ENCODE measurements around the gene H1-8.
"Not testable (repeated sequence)": the region's sequence is repeated elsewhere in the genome, so short reads cannot be mapped to it uniquely, and the experiment has no call there.

The H1-8 gene

DNA sequence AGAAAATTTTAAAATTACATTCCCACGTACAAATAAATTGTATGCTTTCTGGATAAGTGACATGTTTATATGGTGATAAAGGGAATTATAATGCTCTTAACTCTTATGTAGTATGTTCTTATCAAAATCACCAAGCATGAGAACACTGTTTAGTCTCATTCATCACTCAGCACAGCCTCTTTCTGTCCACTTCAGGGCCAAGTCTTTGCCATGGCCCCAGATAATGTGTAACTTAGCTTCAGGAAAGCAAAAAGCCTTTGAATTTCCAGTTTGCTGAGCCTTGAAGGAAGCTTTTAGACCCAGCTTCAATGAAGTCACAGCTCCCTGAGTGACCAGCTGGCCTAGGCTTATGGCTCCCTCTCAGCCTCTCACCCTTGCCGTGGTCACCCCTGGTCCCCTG, 45.1 kb upstream of the H1-8 start:
- not testable (repeated sequence) for H3K27ac ChIP-seq (ENCODE audit: low read depth, low read length); H4K91ac ChIP-seq (ENCODE audit: low read depth, low read length); H3K79me2 ChIP-seq (ENCODE audit: control insufficient read depth, insufficient read depth, low read length, poor library complexity); DNase-seq; H2AFZ ChIP-seq (ENCODE audit: insufficient read depth, low read length, poor library complexity); H3K18ac ChIP-seq (ENCODE audit: low read length); H3K9ac ChIP-seq (ENCODE audit: low read length); H3K4me3 ChIP-seq (ENCODE audit: low read depth, low read length); H4K12ac ChIP-seq (ENCODE audit: low read depth, low read length); H3K4ac ChIP-seq (ENCODE audit: low read depth, low read length); H3K9me3 ChIP-seq (ENCODE audit: insufficient read depth, low read depth, low read length); H3K4me2 ChIP-seq (ENCODE audit: low read length); H2BK120ac ChIP-seq (ENCODE audit: insufficient read depth, low read length, poor library complexity); H3K27me3 ChIP-seq (ENCODE audit: insufficient read depth, low read length); H4K8ac ChIP-seq (ENCODE audit: low read depth, low read length); H3K23ac ChIP-seq (ENCODE audit: low read length); H3K14ac ChIP-seq (ENCODE audit: low read length); H2BK5ac ChIP-seq (ENCODE audit: low read depth, low read length, poor library complexity)
- H2AK5ac ChIP-seq (ENCODE audit: low read length) = peak overlapping the region; percentile 18
- peaks cover 24 to 30% of the 10 kb centered on the region in 2 experiments for H3K36me3 ChIP-seq (ENCODE audit: control insufficient read depth in 1 of 2, insufficient read depth in 2 of 2, low read length in 2 of 2)
- peak overlapping the region; percentile 53 for H2BK12ac ChIP-seq (ENCODE audit: low read length)
- no CpG with 5 or more reads among the region's 2 CpGs for WGBS (ENCODE audit: extremely low coverage, insufficient coverage, insufficient read length)
- peaks cover 12 to 16% of the 10 kb centered on the region in 2 experiments for H3K4me1 ChIP-seq (ENCODE audit: control insufficient read depth in 1 of 2, insufficient read depth in 2 of 2, low read length in 2 of 2)
- H3K79me1 ChIP-seq (ENCODE audit: low read length) = peaks cover 17% of the 10 kb centered on the region

DNA sequence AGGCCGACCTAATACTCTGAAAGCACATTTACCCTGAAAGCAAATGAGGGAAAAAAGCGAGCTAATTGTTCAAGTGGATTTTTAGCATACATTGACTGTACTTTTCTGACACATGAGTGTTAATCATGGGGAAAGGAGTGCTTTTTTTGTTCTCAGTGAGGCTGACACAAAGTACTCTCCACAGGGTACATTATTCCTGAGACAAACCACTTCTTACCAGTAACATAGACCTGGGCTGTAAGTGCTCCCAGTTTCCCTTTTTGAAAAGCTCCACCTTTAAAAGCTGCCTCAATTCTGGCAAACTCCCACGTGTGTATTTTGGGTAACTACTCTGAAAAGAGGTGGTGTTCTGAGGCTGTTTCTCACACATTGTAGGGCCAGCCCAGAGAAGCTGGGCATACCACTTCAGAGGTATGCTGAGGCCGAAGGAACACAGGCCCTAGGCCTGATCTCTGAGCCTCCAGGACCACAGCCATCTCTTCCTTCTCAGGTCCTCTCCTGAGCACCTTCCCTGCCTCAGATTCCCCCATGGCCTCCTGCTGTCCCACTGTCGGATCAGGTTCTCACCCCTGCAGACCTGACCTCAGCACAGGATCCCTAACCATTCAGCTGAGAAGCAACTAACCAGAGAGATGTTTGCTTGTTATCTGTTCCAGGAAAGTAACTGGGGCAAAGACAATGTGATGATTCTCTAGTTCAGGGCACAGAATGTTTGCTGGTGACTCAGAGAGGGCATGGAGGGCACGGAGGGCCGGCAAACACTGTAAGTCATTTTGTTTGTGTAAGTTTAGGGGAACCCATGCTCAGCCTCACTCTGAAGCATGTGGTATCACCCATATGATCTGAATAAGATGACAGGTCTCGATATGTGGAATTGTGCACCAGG, 44.1 kb upstream of the H1-8 start:
- DNase-seq; H3K4me3 ChIP-seq (ENCODE audit: low read depth, low read length); H2AFZ ChIP-seq (ENCODE audit: insufficient read depth, low read length, poor library complexity); H3K4me2 ChIP-seq (ENCODE audit: low read length); H2BK12ac ChIP-seq (ENCODE audit: low read length); H3K23ac ChIP-seq (ENCODE audit: low read length); H3K18ac ChIP-seq (ENCODE audit: low read length); H3K14ac ChIP-seq (ENCODE audit: low read length); H2AK5ac ChIP-seq (ENCODE audit: low read length); H4K12ac ChIP-seq (ENCODE audit: low read depth, low read length); H4K91ac ChIP-seq (ENCODE audit: low read depth, low read length); H3K9ac ChIP-seq (ENCODE audit: low read length); H3K4ac ChIP-seq (ENCODE audit: low read depth, low read length); H3K27me3 ChIP-seq (ENCODE audit: insufficient read depth, low read length); H4K8ac ChIP-seq (ENCODE audit: low read depth, low read length); H3K9me3 ChIP-seq (ENCODE audit: insufficient read depth, low read depth, low read length); H3K79me2 ChIP-seq (ENCODE audit: control insufficient read depth, insufficient read depth, low read length, poor library complexity); H2BK120ac ChIP-seq (ENCODE audit: insufficient read depth, low read length, poor library complexity); H3K27ac ChIP-seq (ENCODE audit: low read depth, low read length); H2BK5ac ChIP-seq (ENCODE audit: low read depth, low read length, poor library complexity): not testable (repeated sequence)
- Histone ChIP-seq H3K4me1 (ENCODE audit: control insufficient read depth in 1 of 2, insufficient read depth in 2 of 2, low read length in 2 of 2) (peaks cover 12 to 16% of the 10 kb centered on the region in 2 experiments), H3K36me3 (ENCODE audit: control insufficient read depth in 1 of 2, insufficient read depth in 2 of 2, low read length in 2 of 2) (peaks cover 25 to 27% of the 10 kb centered on the region in 2 experiments), H3K79me1 (ENCODE audit: low read length) (peaks cover 15% of the 10 kb centered on the region)
- WGBS (ENCODE audit: extremely low coverage, insufficient coverage, insufficient read length) = no CpG with 5 or more reads among the region's 8 CpGs

DNA sequence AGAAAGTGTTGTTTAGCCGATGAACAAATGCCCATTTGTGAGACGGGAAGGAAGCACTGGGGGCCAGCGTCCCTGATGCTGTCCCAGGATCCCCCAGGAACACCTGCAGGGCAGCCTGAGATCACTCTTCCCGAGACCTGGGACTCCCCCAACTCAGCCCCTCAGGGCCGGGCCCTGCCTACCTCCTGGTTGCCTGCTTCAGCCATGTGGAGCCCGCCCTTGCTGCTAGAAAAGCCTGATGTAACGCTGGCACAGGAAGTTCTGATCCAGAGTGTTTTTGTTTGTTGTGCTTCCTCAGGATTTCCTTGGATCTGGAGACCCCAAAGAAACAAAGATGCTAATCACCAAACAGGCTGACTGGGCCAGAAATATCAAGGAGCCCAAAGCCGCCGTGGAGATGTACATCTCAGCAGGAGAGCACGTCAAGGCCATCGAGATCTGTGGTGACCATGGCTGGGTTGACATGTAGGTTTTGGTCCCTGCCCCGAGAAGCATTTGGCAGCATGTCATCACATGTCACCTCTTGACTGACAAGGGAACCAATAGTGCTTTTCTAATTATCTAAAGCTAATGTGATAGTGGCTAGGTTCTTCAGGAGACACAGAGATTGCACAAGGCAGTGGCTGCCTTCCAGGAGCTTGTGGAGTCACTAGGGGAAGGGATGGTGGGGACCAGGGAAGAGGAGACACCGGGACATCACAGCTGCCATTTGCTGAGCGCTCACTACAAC, 43.2 kb upstream of the H1-8 start:
- not testable (repeated sequence) for H4K8ac ChIP-seq (ENCODE audit: low read depth, low read length); H3K9me3 ChIP-seq (ENCODE audit: insufficient read depth, low read depth, low read length); H3K79me1 ChIP-seq (ENCODE audit: low read length); H3K4me3 ChIP-seq (ENCODE audit: low read depth, low read length); H2AFZ ChIP-seq (ENCODE audit: insufficient read depth, low read length, poor library complexity); H2BK12ac ChIP-seq (ENCODE audit: low read length); H3K27ac ChIP-seq (ENCODE audit: low read depth, low read length); H3K18ac ChIP-seq (ENCODE audit: low read length); H3K4ac ChIP-seq (ENCODE audit: low read depth, low read length); DNase-seq; H3K79me2 ChIP-seq (ENCODE audit: control insufficient read depth, insufficient read depth, low read length, poor library complexity); H4K12ac ChIP-seq (ENCODE audit: low read depth, low read length); H2BK5ac ChIP-seq (ENCODE audit: low read depth, low read length, poor library complexity); H2BK120ac ChIP-seq (ENCODE audit: insufficient read depth, low read length, poor library complexity); H3K27me3 ChIP-seq (ENCODE audit: insufficient read depth, low read length); H3K23ac ChIP-seq (ENCODE audit: low read length); H2AK5ac ChIP-seq (ENCODE audit: low read length); H4K91ac ChIP-seq (ENCODE audit: low read depth, low read length); H3K14ac ChIP-seq (ENCODE audit: low read length); H3K4me2 ChIP-seq (ENCODE audit: low read length)
- WGBS (ENCODE audit: extremely low coverage, insufficient coverage, insufficient read length) = no CpG with 5 or more reads among the region's 14 CpGs
- Histone ChIP-seq H3K4me1 (ENCODE audit: control insufficient read depth in 1 of 2, insufficient read depth in 2 of 2, low read length in 2 of 2) (peaks cover 8 to 11% of the 10 kb centered on the region in 2 experiments), H3K9ac (ENCODE audit: low read length) (peak overlapping the region; percentile 45), H3K36me3 (ENCODE audit: control insufficient read depth in 1 of 2, insufficient read depth in 2 of 2, low read length in 2 of 2) (peaks cover 29 to 34% of the 10 kb centered on the region in 2 experiments)

DNA sequence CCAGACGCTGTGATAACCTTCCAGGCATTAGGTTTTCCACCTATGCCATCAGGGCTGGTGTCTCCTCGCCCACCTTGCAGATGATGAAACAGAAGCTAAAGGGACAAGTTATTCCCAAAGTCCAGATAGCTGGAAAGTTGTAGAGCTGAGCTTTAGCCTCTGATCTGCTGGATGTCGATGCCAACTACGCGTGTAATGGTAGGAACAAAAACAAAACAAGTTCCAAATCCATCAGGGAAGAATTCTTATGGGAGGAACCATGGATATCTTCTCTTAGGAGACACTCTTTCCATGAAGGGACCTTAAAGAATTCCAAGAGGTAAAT, 42.7 kb upstream of the H1-8 start:
- no peak overlapping the region for H3K4me2 ChIP-seq (ENCODE audit: low read length)
- peaks cover 8% of the 10 kb centered on the region for H3K79me1 ChIP-seq (ENCODE audit: low read length)
- H3K9me3 ChIP-seq (ENCODE audit: insufficient read depth, low read depth, low read length) = peaks cover 2% of the 10 kb centered on the region
- peaks cover 29 to 35% of the 10 kb centered on the region in 2 experiments for H3K36me3 ChIP-seq (ENCODE audit: control insufficient read depth in 1 of 2, insufficient read depth in 2 of 2, low read length in 2 of 2)
- no peak overlapping the region for H3K14ac ChIP-seq (ENCODE audit: low read length)
- H3K4ac ChIP-seq (ENCODE audit: low read depth, low read length) = no peak overlapping the region
- peaks cover 6% of the 10 kb centered on the region for H3K79me2 ChIP-seq (ENCODE audit: control insufficient read depth, insufficient read depth, low read length, poor library complexity)
- H3K27ac ChIP-seq (ENCODE audit: low read depth, low read length) = no peak overlapping the region
- no peak overlapping the region for H2BK5ac ChIP-seq (ENCODE audit: low read depth, low read length, poor library complexity)
- peaks cover 8 to 9% of the 10 kb centered on the region in 2 experiments for H3K4me1 ChIP-seq (ENCODE audit: control insufficient read depth in 1 of 2, insufficient read depth in 2 of 2, low read length in 2 of 2)
- DNase-seq = no peak
- H3K23ac ChIP-seq (ENCODE audit: low read length) = no peak overlapping the region
- no peak overlapping the region for H4K12ac ChIP-seq (ENCODE audit: low read depth, low read length)
- no peaks in the 10 kb centered on the region for H3K27me3 ChIP-seq (ENCODE audit: insufficient read depth, low read length)
- no peak overlapping the region for H2AFZ ChIP-seq (ENCODE audit: insufficient read depth, low read length, poor library complexity)
- peak overlapping the region; percentile 45 for H3K9ac ChIP-seq (ENCODE audit: low read length)
- no CpG with 5 or more reads among the region's 5 CpGs for WGBS (ENCODE audit: extremely low coverage, insufficient coverage, insufficient read length)
- no peak overlapping the region for H2BK12ac ChIP-seq (ENCODE audit: low read length)
- no peak overlapping the region for H3K18ac ChIP-seq (ENCODE audit: low read length)
- no peak overlapping the region for H3K4me3 ChIP-seq (ENCODE audit: low read depth, low read length)
- no peak overlapping the region for H2AK5ac ChIP-seq (ENCODE audit: low read length)
- H2BK120ac ChIP-seq (ENCODE audit: insufficient read depth, low read length, poor library complexity) = no peak overlapping the region
- H4K91ac ChIP-seq (ENCODE audit: low read depth, low read length) = no peak overlapping the region
- H4K8ac ChIP-seq (ENCODE audit: low read depth, low read length) = no peak overlapping the region
